WTC11 (cell line): ENCODE data around the gene DARS1. TPM values are rescaled to one million over a fixed set of nuclear protein-coding genes. Genes with fewer than 3 reads are reported as not detected.

Source experiments
- ATAC-seq: fragments of 200-7000 bp; cut with Tn5 transposase; 2 replicates; pipeline ENCODE4 v1.10.0; 2021; ENCODE audit warnings: mild to moderate bottlenecking, moderate library complexity
- CTCF ChIA-PET: fragments of 300-600 bp; sonication (Branson Sonifier 250); formaldehyde crosslinking; loops from one replicate; lab custom pipeline; 2021; ENCODE audit warnings: antibody characterized with exemption; lab: Charles Lee
- POLR2A ChIA-PET: fragments of 350-600 bp; sonication (Branson Sonifier 250); formaldehyde crosslinking; loops from one replicate; lab custom pipeline; 2021; ENCODE audit warnings: antibody characterized with exemption; lab: Charles Lee
- DNase-seq: peaks from one replicate; pipeline ENCODE4 v3.0.0; 2021; ENCODE audit warnings: low spot score
- H3K27ac Mint-ChIP-seq: 2 replicates; pipeline ENCODE4 v1.8.0; 2021; ENCODE audit warnings: mixed read lengths
- H3K27me3 Mint-ChIP-seq: 2 replicates; pipeline ENCODE4 v1.8.0; 2021; ENCODE audit warnings: low read depth, mild to moderate bottlenecking, moderate library complexity, mixed read lengths
- H3K36me3 Mint-ChIP-seq: 2 replicates; pipeline ENCODE4 v1.8.0; 2021; ENCODE audit warnings: mixed read lengths
- H3K4me1 Mint-ChIP-seq: 2 replicates; pipeline ENCODE4 v1.8.0; 2022; ENCODE audit warnings: mixed read lengths
- H3K4me3 Mint-ChIP-seq: 2 replicates; pipeline ENCODE4 v1.8.0; 2021; ENCODE audit warnings: mild to moderate bottlenecking, moderate library complexity, mixed read lengths
- H3K9me3 Mint-ChIP-seq: 2 replicates; pipeline ENCODE4 v1.8.0; 2021; ENCODE audit warnings: mixed read lengths
- AR ChIP-seq: fragments of 250-450 bp; sonication (Bioruptor Pico); IDR thresholded peaks from 2 replicates; pipeline ENCODE4 v1.9.0; 2021; ENCODE audit warnings: mild to moderate bottlenecking
- CBFB ChIP-seq: sonication (generic); formaldehyde crosslinking; IDR thresholded peaks from 2 replicates; pipeline ENCODE4 v1.8.1; 2022; ENCODE audit warnings: mild to moderate bottlenecking, low read depth, missing genetic modification reagents
- CREM ChIP-seq: sonication (generic); formaldehyde crosslinking; IDR thresholded peaks from 2 replicates; pipeline ENCODE4 v1.8.1; 2022; ENCODE audit warnings: mild to moderate bottlenecking, missing genetic modification reagents, moderate library complexity
- E2F4 ChIP-seq: sonication (generic); formaldehyde crosslinking; IDR thresholded peaks from 2 replicates; pipeline ENCODE4 v1.8.1; 2022; ENCODE audit warnings: low read depth, mild to moderate bottlenecking, moderate library complexity, missing genetic modification reagents, borderline replicate concordance
- EMX1 ChIP-seq: fragments of 250-450 bp; sonication (Bioruptor Pico); IDR thresholded peaks from 2 replicates; pipeline ENCODE4 v1.8.0; 2021; ENCODE audit warnings: mild to moderate bottlenecking
- FOXP1 ChIP-seq: sonication (generic); formaldehyde crosslinking; IDR thresholded peaks from 2 replicates; pipeline ENCODE4 v1.8.0; 2022; ENCODE audit warnings: missing genetic modification reagents, mild to moderate bottlenecking, moderate library complexity, borderline replicate concordance
- GRHL2 ChIP-seq: fragments of 250-450 bp; sonication (Bioruptor Pico); IDR thresholded peaks from 2 replicates; pipeline ENCODE4 v1.8.0; 2022; ENCODE audit warnings: mild to moderate bottlenecking, moderate library complexity; ENCODE audit not compliant: insufficient replicate concordance, severe bottlenecking
- JUN ChIP-seq: sonication (generic); formaldehyde crosslinking; IDR thresholded peaks from 2 replicates; pipeline ENCODE4 v1.8.0; 2023; ENCODE audit warnings: mild to moderate bottlenecking, missing genetic modification reagents
- NFATC4 ChIP-seq: fragments of 250-450 bp; sonication (Bioruptor Pico); IDR thresholded peaks from 2 replicates; pipeline ENCODE4 v1.9.0; 2021; ENCODE audit warnings: mild to moderate bottlenecking
- NFYB ChIP-seq: sonication (generic); formaldehyde crosslinking; conservative IDR thresholded peaks from 2 replicates; pipeline ENCODE4 v1.8.0; 2022; ENCODE audit warnings: low read depth, missing genetic modification reagents
- NR1H2 ChIP-seq: sonication (generic); formaldehyde crosslinking; IDR thresholded peaks from 2 replicates; pipeline ENCODE4 v1.9.0; 2021; ENCODE audit warnings: mild to moderate bottlenecking, moderate library complexity, missing genetic modification reagents
- PREB ChIP-seq: sonication (generic); formaldehyde crosslinking; IDR thresholded peaks from 2 replicates; pipeline ENCODE4 v1.8.1; 2022; ENCODE audit warnings: mild to moderate bottlenecking, missing genetic modification reagents, moderate library complexity, borderline replicate concordance
- PRRX2 ChIP-seq: fragments of 250-450 bp; sonication (Bioruptor Pico); IDR thresholded peaks from 2 replicates; pipeline ENCODE4 v1.8.0; 2021; ENCODE audit warnings: mild to moderate bottlenecking
- TEAD1 ChIP-seq: sonication (generic); formaldehyde crosslinking; IDR thresholded peaks from 2 replicates; pipeline ENCODE4 v1.8.0; 2022; ENCODE audit warnings: mild to moderate bottlenecking, missing genetic modification reagents
- TP53 ChIP-seq: sonication (generic); formaldehyde crosslinking; IDR thresholded peaks from 2 replicates; pipeline ENCODE4 v1.8.1; 2023; ENCODE audit warnings: mild to moderate bottlenecking, missing genetic modification reagents
- USF2 ChIP-seq: sonication (generic); formaldehyde crosslinking; IDR thresholded peaks from 2 replicates; pipeline ENCODE4 v1.8.1; 2023; ENCODE audit warnings: mild to moderate bottlenecking, missing genetic modification reagents, moderate library complexity
- ZBTB21 ChIP-seq: sonication (generic); formaldehyde crosslinking; IDR thresholded peaks from 2 replicates; pipeline ENCODE4 v1.8.1; 2023; ENCODE audit warnings: mild to moderate bottlenecking, missing genetic modification reagents, borderline replicate concordance
- ZNF138 ChIP-seq: sonication (generic); formaldehyde crosslinking; conservative IDR thresholded peaks from 2 replicates; pipeline ENCODE4 v1.8.1; 2022; ENCODE audit warnings: mild to moderate bottlenecking, moderate library complexity, missing genetic modification reagents
- ZNF317 ChIP-seq: sonication (generic); formaldehyde crosslinking; IDR thresholded peaks from 2 replicates; pipeline ENCODE4 v1.8.1; 2023; ENCODE audit warnings: low read depth, mild to moderate bottlenecking, moderate library complexity, missing genetic modification reagents, borderline replicate concordance
- total RNA-seq: library from RNA; stranded (reverse); gene quantifications from 3 replicates; pipeline ENCODE4 v1.2.3, GENCODE V29; 2021
- TF ChIP-seq, protein P1 (sequence below): sonication (generic); formaldehyde crosslinking; IDR thresholded peaks from 2 replicates; pipeline ENCODE4 v1.8.1; 2023; ENCODE audit warnings: mild to moderate bottlenecking, missing genetic modification reagents, borderline replicate concordance
- TF ChIP-seq, protein P2 (sequence below): sonication (generic); formaldehyde crosslinking; IDR thresholded peaks from 2 replicates; pipeline ENCODE4 v1.8.0; 2023; ENCODE audit warnings: missing genetic modification reagents
- TF ChIP-seq, protein P3 (sequence below): sonication (generic); formaldehyde crosslinking; IDR thresholded peaks from 2 replicates; pipeline ENCODE4 v1.8.1; 2023; ENCODE audit warnings: mild to moderate bottlenecking, missing genetic modification reagents
- TF ChIP-seq, protein P4 (sequence below): sonication (generic); formaldehyde crosslinking; conservative IDR thresholded peaks from 2 replicates; pipeline ENCODE4 v1.8.1; 2022; ENCODE audit warnings: mild to moderate bottlenecking, missing genetic modification reagents

The DARS1 gene
- total RNA-seq, 1 experiment from 2014 or later: 80.9 TPM

DNA sequence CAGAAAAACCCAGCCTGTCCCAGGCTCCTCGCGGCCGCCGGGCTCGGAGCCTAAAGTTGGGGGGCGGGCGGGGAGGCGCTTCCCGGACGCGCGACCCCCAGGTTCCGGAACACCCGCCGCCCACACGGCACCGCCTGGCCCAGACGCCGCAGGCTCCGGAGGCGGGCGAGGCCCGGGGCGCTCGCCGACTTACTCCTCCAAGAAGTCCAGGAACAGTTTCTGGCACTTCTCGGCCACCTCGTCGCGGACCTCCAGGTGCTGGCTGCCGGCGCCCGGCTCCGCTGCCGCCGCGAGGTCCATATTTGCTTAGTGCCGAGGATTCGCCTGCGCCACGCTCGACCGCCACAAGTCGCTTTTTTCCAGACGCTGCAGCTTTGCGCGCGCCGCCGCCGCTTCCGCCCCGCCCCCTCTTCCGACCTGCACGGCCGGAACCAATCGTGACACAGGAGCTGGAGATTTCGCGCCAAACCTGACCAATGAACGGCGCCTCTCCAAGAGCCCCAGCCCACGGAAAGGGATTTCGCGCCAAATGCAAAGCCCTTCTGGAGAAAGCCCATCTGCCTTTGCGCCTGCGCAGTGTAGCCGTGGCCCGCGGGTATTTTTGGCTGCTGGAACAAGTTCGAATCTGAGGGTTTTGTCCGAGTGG lies 109.2 kb downstream of the DARS1 start, which contains the start of gene MCM6:
Gene MCM6, minus strand, starts transcription at position 378 of the 646 bp plus-strand sequence. Its CDS starts 78 bp downstream, at position 300.
- CTCF ChIA-PET: interaction anchor here (0.6 to 1.9 kb wide), 4 partner anchors 78 to 508 kb away, joined by 3 to 11 read pairs (median 4); no protein-coding TSS in a partner anchor
- DNase-seq: peak; percentile 98
- peak; percentile 91 for ATAC-seq
- POLR2A ChIA-PET: interaction anchor here (0.6 to 0.8 kb wide), 2 partner anchors 17 to 27 kb away, joined by 3 read pairs; no protein-coding TSS in a partner anchor
- Mint-ChIP-seq H3K27ac (peak within 1 kb of the TSS; percentile 94), H3K4me3 (peak within 1 kb of the TSS; percentile 90), H3K9me3 (no peaks in the 10 kb centered on the region), H3K4me1 (peaks cover 29% of the 10 kb centered on the region), H3K27me3 (peaks cover 4% of the 10 kb centered on the region; the same call in 1 of the 2 replicates), H3K36me3 (peaks cover 19% of the 10 kb centered on the region)
- TF ChIP-seq NFATC4 (CRISPR knock-in tag) (no peak), ZBTB21 (CRISPR knock-in tag) (peak; percentile 87; the same call in 1 of the 2 replicates), E2F4 (CRISPR knock-in tag) (peak; percentile 83; the same call in 1 of the 2 replicates), TEAD1 (CRISPR knock-in tag) (peak; percentile 99), GRHL2 (CRISPR knock-in tag) (no peak), CREM (CRISPR knock-in tag) (peak; percentile 94), PRRX2 (CRISPR knock-in tag) (no peak), PREB (CRISPR knock-in tag) (0 out of 2 replicates have a peak, but pooled peaks have one; percentile 79), USF2 (CRISPR knock-in tag) (0 out of 2 replicates have a peak, but pooled peaks have one; percentile 44), ZNF317 (CRISPR knock-in tag) (peak; percentile 47; the same call in 1 of the 2 replicates), EMX1 (no peak), NR1H2 (CRISPR knock-in tag) (peak; percentile 43; the same call in 1 of the 2 replicates), TP53 (peak; percentile 98), CBFB (CRISPR knock-in tag) (peak; percentile 96), JUN (CRISPR knock-in tag) (peak; percentile 86; the same call in 1 of the 2 replicates), NFYB (peak; percentile 81), ZNF138 (peak; percentile 93), AR (no peak), FOXP1 (CRISPR knock-in tag) (peak; percentile 99)
- TF ChIP-seq, protein P1, sequence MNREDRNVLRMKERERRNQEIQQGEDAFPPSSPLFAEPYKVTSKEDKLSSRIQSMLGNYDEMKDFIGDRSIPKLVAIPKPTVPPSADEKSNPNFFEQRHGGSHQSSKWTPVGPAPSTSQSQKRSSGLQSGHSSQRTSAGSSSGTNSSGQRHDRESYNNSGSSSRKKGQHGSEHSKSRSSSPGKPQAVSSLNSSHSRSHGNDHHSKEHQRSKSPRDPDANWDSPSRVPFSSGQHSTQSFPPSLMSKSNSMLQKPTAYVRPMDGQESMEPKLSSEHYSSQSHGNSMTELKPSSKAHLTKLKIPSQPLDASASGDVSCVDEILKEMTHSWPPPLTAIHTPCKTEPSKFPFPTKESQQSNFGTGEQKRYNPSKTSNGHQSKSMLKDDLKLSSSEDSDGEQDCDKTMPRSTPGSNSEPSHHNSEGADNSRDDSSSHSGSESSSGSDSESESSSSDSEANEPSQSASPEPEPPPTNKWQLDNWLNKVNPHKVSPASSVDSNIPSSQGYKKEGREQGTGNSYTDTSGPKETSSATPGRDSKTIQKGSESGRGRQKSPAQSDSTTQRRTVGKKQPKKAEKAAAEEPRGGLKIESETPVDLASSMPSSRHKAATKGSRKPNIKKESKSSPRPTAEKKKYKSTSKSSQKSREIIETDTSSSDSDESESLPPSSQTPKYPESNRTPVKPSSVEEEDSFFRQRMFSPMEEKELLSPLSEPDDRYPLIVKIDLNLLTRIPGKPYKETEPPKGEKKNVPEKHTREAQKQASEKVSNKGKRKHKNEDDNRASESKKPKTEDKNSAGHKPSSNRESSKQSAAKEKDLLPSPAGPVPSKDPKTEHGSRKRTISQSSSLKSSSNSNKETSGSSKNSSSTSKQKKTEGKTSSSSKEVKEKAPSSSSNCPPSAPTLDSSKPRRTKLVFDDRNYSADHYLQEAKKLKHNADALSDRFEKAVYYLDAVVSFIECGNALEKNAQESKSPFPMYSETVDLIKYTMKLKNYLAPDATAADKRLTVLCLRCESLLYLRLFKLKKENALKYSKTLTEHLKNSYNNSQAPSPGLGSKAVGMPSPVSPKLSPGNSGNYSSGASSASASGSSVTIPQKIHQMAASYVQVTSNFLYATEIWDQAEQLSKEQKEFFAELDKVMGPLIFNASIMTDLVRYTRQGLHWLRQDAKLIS (CRISPR knock-in tag): peak; percentile 93
- TF ChIP-seq, protein P2, sequence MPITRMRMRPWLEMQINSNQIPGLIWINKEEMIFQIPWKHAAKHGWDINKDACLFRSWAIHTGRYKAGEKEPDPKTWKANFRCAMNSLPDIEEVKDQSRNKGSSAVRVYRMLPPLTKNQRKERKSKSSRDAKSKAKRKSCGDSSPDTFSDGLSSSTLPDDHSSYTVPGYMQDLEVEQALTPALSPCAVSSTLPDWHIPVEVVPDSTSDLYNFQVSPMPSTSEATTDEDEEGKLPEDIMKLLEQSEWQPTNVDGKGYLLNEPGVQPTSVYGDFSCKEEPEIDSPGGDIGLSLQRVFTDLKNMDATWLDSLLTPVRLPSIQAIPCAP: peak; percentile 87
- TF ChIP-seq, protein P3, sequence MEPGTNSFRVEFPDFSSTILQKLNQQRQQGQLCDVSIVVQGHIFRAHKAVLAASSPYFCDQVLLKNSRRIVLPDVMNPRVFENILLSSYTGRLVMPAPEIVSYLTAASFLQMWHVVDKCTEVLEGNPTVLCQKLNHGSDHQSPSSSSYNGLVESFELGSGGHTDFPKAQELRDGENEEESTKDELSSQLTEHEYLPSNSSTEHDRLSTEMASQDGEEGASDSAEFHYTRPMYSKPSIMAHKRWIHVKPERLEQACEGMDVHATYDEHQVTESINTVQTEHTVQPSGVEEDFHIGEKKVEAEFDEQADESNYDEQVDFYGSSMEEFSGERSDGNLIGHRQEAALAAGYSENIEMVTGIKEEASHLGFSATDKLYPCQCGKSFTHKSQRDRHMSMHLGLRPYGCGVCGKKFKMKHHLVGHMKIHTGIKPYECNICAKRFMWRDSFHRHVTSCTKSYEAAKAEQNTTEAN (CRISPR knock-in tag): peak; percentile 97
- TF ChIP-seq, protein P4, sequence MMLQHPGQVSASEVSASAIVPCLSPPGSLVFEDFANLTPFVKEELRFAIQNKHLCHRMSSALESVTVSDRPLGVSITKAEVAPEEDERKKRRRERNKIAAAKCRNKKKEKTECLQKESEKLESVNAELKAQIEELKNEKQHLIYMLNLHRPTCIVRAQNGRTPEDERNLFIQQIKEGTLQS (CRISPR knock-in tag): no peak
